SU-DHL-6 (cell line): ENCODE measurements around the gene LRRC3.

Experiments
- EZH2phosphoT487 ChIP-seq: fragments of 200-600 bp; sonication (generic), shearing (Covaris generic); conservative IDR thresholded peaks from 2 replicates; pipeline ENCODE4 v1.6.1; 2018; ENCODE audit warnings: mild to moderate bottlenecking, antibody characterized with exemption, low read length, moderate library complexity, mixed read lengths
- TF ChIP-seq, protein P1 (sequence below): fragments of 200-600 bp; sonication (generic); IDR thresholded peaks from one replicate; pipeline ENCODE4 v1.5.1; 2017; ENCODE audit warnings: antibody characterized with exemption, mild to moderate bottlenecking, low read length, moderate library complexity; ENCODE audit not compliant: insufficient read depth, poor library complexity, severe bottlenecking

DNA sequence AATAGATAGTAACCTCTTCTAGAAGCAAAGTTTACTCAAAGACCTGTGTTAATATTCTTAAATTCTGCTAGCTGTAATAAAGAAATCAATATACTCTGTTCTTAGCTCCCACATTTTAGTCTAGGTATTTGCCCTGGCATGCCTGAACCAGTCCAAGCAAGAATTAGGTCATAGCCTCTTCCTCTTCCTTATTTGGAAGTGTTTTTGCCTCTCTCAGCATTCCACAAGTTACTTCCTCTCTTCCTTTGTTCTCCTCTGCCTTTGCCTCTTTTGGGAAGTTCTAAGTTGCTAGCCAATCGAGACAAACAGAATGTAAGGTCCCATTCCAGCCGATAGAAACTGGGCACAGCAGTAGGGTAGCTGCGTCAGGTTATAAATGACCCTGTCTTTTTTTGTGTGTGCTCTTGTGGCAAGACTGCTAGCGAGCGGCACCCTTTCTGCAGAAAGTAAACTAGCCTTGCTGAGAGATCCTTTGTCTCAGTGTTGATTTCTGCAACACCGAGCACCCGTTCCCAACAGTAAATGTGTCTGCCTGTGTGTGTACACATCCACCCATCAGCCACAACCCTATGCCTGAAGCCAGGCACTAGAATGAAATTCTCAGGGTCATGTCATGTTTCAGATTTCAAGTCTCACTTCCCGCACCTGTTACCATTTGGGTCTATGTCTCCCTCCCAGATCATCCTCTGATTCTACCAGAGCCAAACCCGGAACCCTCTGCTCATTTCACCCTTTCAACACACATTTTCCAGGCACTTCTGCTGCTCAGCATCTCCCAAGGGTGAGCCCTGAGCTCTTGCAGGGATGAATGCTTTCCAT lies 37.5 kb downstream of the LRRC3 start:
- TF ChIP-seq, protein P1, sequence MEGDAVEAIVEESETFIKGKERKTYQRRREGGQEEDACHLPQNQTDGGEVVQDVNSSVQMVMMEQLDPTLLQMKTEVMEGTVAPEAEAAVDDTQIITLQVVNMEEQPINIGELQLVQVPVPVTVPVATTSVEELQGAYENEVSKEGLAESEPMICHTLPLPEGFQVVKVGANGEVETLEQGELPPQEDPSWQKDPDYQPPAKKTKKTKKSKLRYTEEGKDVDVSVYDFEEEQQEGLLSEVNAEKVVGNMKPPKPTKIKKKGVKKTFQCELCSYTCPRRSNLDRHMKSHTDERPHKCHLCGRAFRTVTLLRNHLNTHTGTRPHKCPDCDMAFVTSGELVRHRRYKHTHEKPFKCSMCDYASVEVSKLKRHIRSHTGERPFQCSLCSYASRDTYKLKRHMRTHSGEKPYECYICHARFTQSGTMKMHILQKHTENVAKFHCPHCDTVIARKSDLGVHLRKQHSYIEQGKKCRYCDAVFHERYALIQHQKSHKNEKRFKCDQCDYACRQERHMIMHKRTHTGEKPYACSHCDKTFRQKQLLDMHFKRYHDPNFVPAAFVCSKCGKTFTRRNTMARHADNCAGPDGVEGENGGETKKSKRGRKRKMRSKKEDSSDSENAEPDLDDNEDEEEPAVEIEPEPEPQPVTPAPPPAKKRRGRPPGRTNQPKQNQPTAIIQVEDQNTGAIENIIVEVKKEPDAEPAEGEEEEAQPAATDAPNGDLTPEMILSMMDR, result no peak
- no peak for TF ChIP-seq EZH2phosphoT487
